ENCODE results near the gene TTC7B.

Gene TTC7B

DNA sequence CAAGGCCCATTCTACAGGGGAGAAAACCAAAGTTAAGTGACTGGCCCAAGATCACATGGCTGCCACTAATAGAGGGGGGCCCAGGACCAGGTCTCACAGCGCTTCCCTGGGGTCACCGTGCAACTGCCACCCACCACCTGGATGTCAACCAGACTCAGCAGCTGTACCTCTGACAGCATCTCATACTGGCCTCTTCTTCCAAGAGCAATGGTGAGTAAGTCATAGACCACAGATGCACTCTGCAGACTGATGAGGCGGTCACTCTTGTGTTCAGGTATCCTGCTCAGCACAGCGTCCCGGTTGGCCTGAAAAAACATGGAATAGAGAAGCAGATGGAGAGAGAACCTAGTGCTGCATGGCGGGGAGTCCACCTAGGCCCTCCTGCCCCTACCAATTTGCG is 139.9 kb downstream of the TTC7B start:
- no peak for DNase-seq (ENCODE audit: low read depth in 2 of 3, low spot score in 2 of 3)

GRCh38 chr14:90675399-90675798 is 140.8 kb downstream of the TTC7B start:
- DNase-seq (ENCODE audit: low read depth in 2 of 3, low spot score in 2 of 3): no peak

- DNase-seq (ENCODE audit: low read depth in 2 of 3, low spot score in 2 of 3): no peak
Measured at GRCh38 chr14:90674716-90675115, 141.5 kb downstream of the TTC7B start.

- DNase-seq (ENCODE audit: low read depth in 2 of 3, low spot score in 2 of 3): no peak
Measured at GRCh38 chr14:90674043-90674670, 142.1 kb downstream of the TTC7B start.

DNA sequence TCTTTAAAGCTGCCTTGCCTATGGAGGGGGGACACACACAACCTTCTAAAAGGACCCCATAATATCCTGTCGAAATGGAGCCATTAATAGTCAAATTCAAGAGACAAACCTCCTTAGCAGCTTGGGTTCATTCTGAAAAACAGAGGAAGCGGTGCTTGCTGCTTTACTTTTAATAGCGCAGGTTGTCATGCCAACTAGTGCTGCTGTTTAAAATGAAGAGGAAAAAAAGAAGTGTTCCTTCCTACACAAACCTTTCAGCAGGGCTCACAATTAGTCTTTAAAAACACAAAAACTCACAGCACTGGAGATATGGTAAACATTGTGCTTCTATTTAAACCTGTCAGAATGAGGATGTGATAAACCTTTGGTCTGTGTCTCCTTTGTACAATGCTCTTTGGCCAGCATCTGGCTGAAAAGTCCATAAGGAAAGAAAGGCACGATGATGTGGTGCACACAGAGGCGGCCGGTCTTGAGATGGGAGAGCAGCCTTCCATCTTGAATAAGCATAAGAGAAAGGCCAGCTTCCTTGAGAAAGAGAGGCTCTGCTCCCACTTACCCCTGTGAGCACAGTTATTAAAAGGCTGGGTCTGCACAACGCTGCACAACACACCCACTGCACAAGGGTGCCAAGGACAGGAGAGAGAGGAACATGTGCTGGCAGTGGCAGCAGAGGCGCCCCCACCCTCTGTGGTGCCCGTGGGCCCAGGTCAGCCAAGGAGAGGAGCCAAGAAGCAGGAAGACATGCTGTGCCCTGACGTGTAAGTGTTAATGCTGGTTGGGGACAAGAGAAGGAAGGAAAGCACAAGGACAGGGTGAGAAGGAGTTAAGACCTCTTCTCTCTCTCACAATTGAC is 144.6 kb downstream of the TTC7B start:
- DNase-seq (ENCODE audit: low read depth in 2 of 3, low spot score in 2 of 3): no peak

GRCh38 chr14:90669731-90670130 is 146.5 kb downstream of the TTC7B start:
- no peak for DNase-seq (ENCODE audit: low read depth in 2 of 3, low spot score in 2 of 3)

GRCh38 chr14:90666571-90666970 is 149.7 kb downstream of the TTC7B start:
- no peak for DNase-seq (ENCODE audit: low read depth in 2 of 3, low spot score in 2 of 3)

GRCh38 chr14:90665321-90666000 is 150.8 kb downstream of the TTC7B start:
- DNase-seq (ENCODE audit: low read depth in 2 of 3, low spot score in 2 of 3): no peak

DNA sequence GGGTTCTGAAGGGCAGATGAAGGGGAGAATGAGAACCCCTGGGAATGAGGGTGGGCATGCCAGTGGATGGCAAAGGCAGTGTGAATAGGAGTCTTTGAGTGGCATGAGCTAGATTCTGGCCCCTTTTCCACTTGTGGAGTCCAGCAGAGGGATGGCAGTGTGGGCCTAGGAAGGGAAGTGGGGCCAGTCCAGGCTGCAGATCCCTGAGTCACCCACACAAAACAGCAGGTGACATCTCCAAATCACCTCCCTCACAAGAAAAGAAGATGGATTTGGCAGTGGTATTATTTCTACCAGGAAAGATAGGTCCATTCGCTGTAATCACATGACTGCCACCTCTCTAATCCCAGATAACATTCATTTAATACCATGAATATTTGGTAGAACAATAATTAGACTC is 151.3 kb downstream of the TTC7B start:
- DNase-seq (ENCODE audit: low read depth in 2 of 3, low spot score in 2 of 3): no peak

GRCh38 chr14:90663680-90664079 is 152.6 kb downstream of the TTC7B start:
- DNase-seq (ENCODE audit: low read depth in 2 of 3, low spot score in 2 of 3): no peak

DNA sequence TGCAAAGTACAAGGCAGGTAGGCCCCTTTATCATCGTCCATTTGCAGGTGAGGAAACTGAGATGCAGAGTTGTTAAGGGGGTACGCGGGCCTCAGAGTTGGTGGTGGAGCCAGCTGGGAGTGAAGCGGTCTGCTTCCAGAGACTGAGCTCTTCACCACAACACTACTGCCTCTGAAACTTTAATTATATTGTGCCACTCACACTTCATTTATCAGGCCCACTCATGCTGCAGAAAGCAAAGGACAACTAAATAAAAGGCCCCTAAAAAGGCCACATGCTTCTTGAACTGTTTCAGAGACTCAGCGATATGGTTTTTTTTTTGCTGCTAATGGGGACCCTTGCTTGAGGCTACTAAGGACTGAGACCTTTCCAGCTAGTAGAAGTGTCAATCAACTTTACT is 153.1 kb downstream of the TTC7B start:
- no peak for DNase-seq (ENCODE audit: low read depth in 2 of 3, low spot score in 2 of 3)

DNA sequence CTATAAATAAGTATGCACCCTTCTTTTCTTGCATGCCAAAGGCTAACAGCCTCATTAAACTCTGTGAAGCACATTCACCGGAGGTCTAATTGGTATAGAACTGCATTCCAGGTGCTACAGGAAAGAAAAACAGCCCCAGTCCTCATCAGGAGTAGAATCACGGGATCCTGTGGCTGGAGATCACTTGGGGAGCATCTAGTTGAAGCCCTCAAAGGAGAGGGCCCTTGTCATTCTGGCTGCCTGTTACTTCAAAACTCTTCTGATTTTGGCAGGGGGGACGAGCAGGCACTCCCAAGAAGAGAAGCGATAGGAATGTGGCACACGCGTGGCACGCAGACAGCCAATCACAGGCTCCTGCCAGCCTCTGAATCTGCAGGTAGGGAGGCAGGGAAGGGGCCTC is 154.4 kb downstream of the TTC7B start:
- DNase-seq (ENCODE audit: low read depth in 2 of 3, low spot score in 2 of 3): no peak

DNA sequence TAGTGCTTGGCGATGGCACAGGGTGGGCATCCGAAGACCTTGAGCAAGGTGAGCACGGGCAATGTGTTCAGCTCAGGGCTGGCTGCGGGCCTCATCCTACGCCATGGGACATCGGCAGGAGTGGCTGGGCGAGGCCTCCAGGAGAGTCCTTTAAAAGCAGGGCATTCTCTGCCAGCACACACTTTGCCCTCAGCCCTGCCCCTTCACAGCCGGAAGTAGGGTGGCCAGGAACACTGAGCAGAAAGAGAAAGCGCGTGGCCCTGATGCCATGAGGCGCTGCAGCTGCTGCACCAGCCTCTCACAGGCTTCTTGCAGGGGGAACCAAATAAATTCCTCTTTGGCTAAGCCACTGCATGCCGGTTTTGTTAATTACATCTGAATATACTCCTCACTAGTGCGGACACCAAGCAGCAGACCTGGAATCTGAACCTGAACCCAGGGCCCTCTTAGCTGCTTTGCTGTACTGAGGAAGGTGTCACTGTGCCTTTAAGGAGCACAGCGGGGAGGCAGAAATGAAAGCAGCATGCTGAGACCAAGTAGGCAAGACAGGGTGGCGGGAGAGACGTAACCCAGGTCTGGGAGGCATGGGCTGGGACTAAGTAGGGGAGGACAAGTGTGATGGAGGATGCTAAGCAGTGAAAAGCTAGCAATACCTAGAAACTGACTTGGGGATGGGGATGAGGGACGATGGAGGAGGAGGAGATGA is 155.2 kb downstream of the TTC7B start:
- no peak for DNase-seq (ENCODE audit: low read depth in 2 of 3, low spot score in 2 of 3)

DNA sequence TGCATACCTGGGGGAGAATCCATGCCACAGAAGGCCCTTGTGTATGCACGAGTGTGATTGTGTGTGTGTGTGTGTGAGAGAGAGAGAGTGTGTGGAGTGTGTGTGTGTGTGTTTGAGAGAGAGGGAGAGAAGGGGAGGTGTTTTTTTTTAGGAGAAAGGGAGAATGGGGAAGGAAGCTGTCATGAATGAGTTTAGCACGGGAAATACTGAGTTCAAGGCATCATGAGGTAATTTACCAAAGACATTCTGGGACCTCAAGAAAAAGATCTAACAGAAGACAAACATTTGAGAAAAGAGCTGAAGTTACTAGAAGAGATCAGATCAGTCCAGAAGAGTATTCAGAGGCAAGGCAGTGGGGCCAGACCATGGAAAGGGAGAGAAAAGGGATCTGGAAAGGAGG is 157.1 kb downstream of the TTC7B start:
- no peak for DNase-seq (ENCODE audit: low read depth in 2 of 3, low spot score in 2 of 3)

DNA sequence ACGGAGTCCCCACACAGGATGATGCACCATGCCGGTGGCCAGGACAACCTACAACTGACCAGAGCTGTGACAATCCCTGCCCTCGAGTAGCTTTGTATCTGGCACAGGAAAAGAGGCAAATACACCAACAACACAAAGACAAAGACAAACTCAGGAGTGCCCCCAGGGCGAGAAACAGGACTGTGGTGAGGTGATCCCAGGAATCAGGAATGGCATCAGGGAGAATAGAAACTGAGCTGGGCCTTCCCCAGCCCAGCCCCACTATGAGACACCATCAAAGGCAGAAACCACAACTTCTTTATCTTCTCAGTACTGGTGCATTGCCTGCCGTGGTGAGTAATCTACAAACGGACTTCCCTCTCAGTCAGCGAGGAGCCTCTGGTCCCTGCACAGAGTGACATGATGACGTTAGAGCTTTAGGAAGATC is 157.7 kb downstream of the TTC7B start:
- no peak for DNase-seq (ENCODE audit: low read depth in 2 of 3, low spot score in 2 of 3)

- no peak for DNase-seq (ENCODE audit: low read depth in 2 of 3, low spot score in 2 of 3)
Measured at GRCh38 chr14:90656973-90657372, 159.3 kb downstream of the TTC7B start.

DNA sequence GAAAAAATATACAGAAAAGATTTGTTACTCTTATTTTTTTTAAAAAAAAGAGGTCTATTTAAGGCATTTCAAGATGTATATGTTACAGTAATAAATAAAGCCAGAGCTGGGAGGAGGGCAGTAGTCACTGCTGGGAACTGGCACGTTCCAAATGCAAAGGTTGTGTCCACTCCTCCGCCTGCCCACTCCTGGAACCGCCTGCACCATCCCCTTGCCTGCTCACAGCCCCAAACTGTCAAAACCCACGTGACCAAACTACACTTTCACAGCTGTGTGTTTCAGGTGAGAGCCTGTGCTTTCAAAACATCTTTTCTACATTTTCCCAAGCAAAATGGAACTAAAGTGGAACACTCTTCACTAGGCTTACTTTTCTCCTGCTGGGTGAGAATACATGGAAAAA is 160.4 kb downstream of the TTC7B start:
- DNase-seq (ENCODE audit: low read depth in 2 of 3, low spot score in 2 of 3): no peak

DNA sequence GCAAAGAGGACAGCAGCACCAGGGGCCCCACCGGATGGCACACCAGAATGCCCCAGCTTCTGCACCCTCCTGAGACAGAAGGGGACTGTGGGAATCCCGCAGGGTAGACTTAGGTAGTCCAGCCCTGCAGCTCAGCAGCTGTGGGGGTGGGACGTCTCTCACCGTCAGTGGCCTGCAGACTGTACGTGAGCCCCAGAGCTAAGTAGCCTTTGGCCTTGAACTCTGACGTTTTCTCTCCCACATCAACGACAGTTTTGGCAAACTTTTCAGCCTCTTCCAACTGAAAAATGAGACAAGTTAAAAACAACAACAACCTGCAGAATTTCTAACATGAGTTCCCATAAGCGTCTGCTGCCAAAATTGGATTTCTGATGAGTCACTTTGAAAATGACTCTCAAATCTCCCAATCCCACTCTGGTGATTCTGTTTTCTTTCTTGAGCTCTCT is 161.4 kb downstream of the TTC7B start:
- DNase-seq (ENCODE audit: low read depth in 2 of 3, low spot score in 2 of 3): no peak

- no peak for DNase-seq (ENCODE audit: low read depth in 2 of 3, low spot score in 2 of 3)
Measured at GRCh38 chr14:90652626-90653025, 163.6 kb downstream of the TTC7B start.

DNA sequence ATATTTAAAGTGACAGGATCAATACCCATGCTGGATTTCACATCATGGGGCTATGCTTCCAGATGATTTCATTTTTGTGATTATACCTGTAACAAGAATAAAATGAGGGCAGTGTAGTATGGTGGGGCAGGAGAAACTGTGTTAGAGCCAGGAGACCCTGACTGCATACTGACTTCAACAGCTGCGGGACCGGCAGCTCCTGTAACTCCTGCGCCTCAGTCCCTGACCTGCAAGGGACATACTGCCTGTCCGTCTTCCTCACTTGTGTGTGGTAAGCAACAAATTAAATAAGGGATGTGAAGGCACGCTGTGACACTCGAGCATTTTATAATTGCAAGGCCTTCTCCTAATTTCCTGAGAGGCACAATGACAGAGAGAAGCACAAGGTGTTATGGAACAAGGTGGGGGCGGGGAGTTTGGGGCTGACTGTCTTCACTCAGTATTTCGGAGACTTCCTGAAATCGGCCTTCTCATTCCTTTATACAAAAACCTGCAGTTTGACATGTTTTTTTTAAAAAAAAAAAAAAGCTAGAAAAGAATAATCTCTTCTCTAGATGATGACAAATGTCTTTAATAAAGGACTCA is 164.2 kb downstream of the TTC7B start:
- DNase-seq (ENCODE audit: low read depth in 2 of 3, low spot score in 2 of 3): no peak

DNA sequence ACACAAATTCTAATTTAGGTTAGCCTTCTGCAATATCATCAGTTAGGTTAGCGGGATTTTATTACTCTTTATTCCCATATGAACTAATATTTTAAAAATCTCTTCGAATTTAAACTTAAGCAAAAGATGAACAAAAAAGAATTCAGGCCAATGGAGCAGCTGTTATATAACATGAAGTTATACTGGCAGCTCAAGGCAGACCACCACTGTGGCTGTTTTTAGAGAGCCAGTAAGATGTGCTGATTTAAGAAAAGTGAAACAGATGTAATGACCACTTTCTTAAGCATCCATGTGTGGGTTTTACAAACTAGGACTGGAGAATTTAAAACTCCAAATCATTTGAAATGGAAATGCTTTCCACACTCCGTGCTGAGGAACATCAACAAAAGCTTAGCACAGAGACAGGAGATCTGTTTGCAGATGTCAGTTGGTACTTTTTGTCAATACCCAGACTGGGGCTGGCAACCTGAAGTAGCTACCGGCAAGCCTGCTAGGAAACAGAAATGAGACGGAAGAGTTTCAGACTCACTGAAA is 164.9 kb downstream of the TTC7B start:
- no peak for DNase-seq (ENCODE audit: low read depth in 2 of 3, low spot score in 2 of 3)

All from activated CD8-positive, alpha-beta memory T cell treated with anti-CD3 and anti-CD28 coated beads for 48 hours (primary cell).